Thoracic aorta (tissue), 2 donors: ENCODE data around the gene RTN1. TPM values are rescaled to one million over a fixed set of nuclear protein-coding genes. Genes with fewer than 3 reads are reported as not detected.

ENCODE experiments used
- ATAC-seq: fragments of 150-250 bp; one replicate; pipeline ENCODE4 v1.8.0; 2017; ENCODE audit warnings: low read depth; ENCODE audit not compliant: insufficient number of reproducible peaks, low FRiP score
- DNase-seq: peaks from one replicate; pipeline ENCODE4 v3.0.0-alpha.2; 2020; ENCODE audit warnings: low spot score
- H3K27ac ChIP-seq, 2 donors: fragments of 200-600 bp; sonication (generic); 1 replicate in 1 of 2; 2 replicates in 1 of 2; pipeline ENCODE4 v1.5.1; 2016; ENCODE audit warnings: mild to moderate bottlenecking in 2 of 2, moderate library complexity in 2 of 2
- H3K27me3 ChIP-seq: fragments of 200-600 bp; sonication (generic); replicated peaks from 2 replicates; pipeline ENCODE4 v1.6.0; 2016; ENCODE audit warnings: mild to moderate bottlenecking; ENCODE audit not compliant: insufficient read depth
- H3K36me3 ChIP-seq: fragments of 200-600 bp; sonication (generic); one replicate; pipeline ENCODE4 v1.5.1; 2016
- H3K4me1 ChIP-seq, 2 donors: fragments of 200-600 bp; sonication (generic); 1 replicate in 1 of 2; 2 replicates in 1 of 2; pipeline versions ENCODE4 v1.5.1 to v1.6.0; 2016; ENCODE audit warnings: low read depth in 2 of 2, mild to moderate bottlenecking in 1 of 2; ENCODE audit not compliant: control insufficient read depth in 1 of 2
- H3K4me3 ChIP-seq: fragments of 200-600 bp; sonication (generic); 2 replicates; pipeline ENCODE4 v1.5.1; 2016; ENCODE audit warnings: mild to moderate bottlenecking
- H3K9me3 ChIP-seq: fragments of 200-600 bp; sonication (generic); 2 replicates; pipeline ENCODE4 v1.5.1; 2016
- CTCF ChIP-seq: fragments of 200-600 bp; sonication (generic); IDR thresholded peaks from one replicate; pipeline ENCODE4 v1.5.1; 2019; ENCODE audit warnings: antibody characterized with exemption
- total RNA-seq, 2 donors: library from RNA; depleted of rRNA; stranded (reverse); fragments of >200 nt; gene quantifications; one replicate each; pipeline versions ENCODE4 v1.1.0 to v1.2.3, GENCODE V29; 2016

The RTN1 gene
- total RNA-seq, 2 donors from 2014 or later = 66.5 to 129 TPM

- Histone ChIP-seq H3K27ac (no peak overlapping the region), H3K4me1 (no peaks in the 10 kb centered on the region), H3K9me3 (no peaks in the 10 kb centered on the region), H3K27me3 (no peaks in the 10 kb centered on the region), H3K4me3 (no peak overlapping the region), H3K36me3 (no peaks in the 10 kb centered on the region)
- DNase-seq = no peak
- TF ChIP-seq CTCF = no peak
- no peak for ATAC-seq
Measured at GRCh38 chr14:59912443-59912842, 41.9 kb upstream of the RTN1 start.

- Histone ChIP-seq H3K4me3 (no peak overlapping the region), H3K27ac (no peak overlapping the region), H3K4me1 (no peaks in the 10 kb centered on the region), H3K27me3 (no peaks in the 10 kb centered on the region), H3K9me3 (no peaks in the 10 kb centered on the region), H3K36me3 (no peaks in the 10 kb centered on the region)
- no peak for ATAC-seq
- no peak for DNase-seq
- no peak for TF ChIP-seq CTCF
Measured at GRCh38 chr14:59905188-59905587, 34.6 kb upstream of the RTN1 start.

GRCh38 chr14:59904184-59904583, 33.6 kb upstream of the RTN1 start:
- no peak for TF ChIP-seq CTCF
- Histone ChIP-seq H3K4me1 (no peaks in the 10 kb centered on the region), H3K27me3 (no peaks in the 10 kb centered on the region), H3K9me3 (no peaks in the 10 kb centered on the region), H3K36me3 (no peaks in the 10 kb centered on the region), H3K4me3 (no peak overlapping the region), H3K27ac (no peak overlapping the region)
- ATAC-seq (no peak), DNase-seq (no peak)

- no peak for ATAC-seq
Measured at GRCh38 chr14:59900556-59900955, 30.0 kb upstream of the RTN1 start.

GRCh38 chr14:59897757-59898383, 27.3 kb upstream of the RTN1 start:
- Histone ChIP-seq H3K36me3 (no peaks in the 10 kb centered on the region), H3K4me3 (no peak overlapping the region), H3K27ac (no peak overlapping the region), H3K9me3 (no peaks in the 10 kb centered on the region), H3K27me3 (no peaks in the 10 kb centered on the region), H3K4me1 (no peaks in the 10 kb centered on the region)
- ATAC-seq (no peak), DNase-seq (no peak)
- TF ChIP-seq CTCF = peak; percentile 64

More at GRCh38 chr14:59900556-59900955, 30.0 kb upstream of the RTN1 start:
- DNase-seq = no peak
- TF ChIP-seq CTCF = no peak
- Histone ChIP-seq H3K27ac (no peak overlapping the region), H3K9me3 (no peaks in the 10 kb centered on the region), H3K36me3 (no peaks in the 10 kb centered on the region), H3K4me3 (no peak overlapping the region), H3K4me1 (no peaks in the 10 kb centered on the region), H3K27me3 (no peaks in the 10 kb centered on the region)
